Fibroblast of skin of right quadriceps (primary cell): Measurements from ENCODE around the gene CLIP2.
"Not testable (repeated sequence)": the region's sequence is repeated elsewhere in the genome, so short reads cannot be mapped to it uniquely, and the experiment has no call there.

Source experiments
- DNase-seq: peaks from one replicate; pipeline ENCODE4 v3.0.0-alpha.2; 2013

Gene CLIP2

DNA sequence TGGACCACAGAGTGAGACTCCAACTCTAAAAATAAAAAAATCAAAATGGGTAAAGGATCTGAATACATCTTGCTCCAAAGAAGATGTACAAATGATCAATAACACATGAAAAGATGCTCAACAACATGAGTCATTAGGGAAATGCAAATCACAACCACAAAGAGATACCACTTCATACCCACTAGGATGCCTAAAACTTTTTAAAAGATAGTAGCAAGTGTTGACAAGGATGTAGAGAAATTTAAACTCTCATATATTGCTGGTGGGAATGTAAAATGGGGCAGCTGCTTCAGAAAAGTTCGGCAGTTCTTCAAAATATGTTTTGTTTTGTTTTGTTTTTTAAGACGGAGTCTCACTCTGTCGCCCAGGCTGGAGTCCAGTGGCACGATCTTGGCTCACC is 118.8 kb downstream of the CLIP2 start:
- DNase-seq, result no peak

DNA sequence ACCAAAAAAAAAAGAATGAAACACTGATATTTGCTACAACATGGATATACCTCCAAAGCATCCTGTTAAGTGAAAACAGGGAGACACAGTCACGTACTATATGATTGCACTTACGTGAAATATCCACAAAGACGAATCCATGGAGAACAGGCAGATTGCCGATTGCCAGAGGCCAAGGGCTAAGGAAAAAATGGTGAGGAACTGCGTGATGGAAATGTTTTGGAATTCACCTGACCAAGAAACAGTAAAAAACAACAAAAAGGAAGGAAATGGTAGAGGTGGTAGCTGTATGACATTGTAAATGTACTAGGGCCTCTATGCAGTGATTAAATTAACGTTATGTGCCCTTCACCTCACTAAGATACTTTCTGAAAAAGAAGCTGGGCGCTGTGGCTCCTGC is 120.4 kb downstream of the CLIP2 start:
- DNase-seq, result no peak

DNA sequence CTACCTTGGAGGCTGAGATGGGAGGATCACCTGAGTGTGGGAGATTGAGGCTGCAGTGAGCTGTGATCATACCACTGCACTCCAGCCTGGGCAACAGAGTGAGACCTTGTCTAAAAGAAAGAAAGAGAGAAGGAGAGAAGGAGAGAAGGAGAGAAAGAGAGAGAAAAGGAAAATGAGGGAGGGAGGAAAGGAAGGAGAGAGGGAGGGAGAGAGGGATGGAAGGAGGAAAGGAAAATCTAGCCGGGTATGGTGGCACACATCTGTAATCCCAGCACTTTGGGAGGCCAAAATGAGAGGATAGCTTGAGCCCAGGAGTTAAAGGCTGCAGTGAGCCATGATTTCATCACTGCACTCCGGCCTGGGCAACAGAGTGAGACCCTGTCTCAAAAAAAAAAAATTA is 121.6 kb downstream of the CLIP2 start:
- no peak for DNase-seq

DNA sequence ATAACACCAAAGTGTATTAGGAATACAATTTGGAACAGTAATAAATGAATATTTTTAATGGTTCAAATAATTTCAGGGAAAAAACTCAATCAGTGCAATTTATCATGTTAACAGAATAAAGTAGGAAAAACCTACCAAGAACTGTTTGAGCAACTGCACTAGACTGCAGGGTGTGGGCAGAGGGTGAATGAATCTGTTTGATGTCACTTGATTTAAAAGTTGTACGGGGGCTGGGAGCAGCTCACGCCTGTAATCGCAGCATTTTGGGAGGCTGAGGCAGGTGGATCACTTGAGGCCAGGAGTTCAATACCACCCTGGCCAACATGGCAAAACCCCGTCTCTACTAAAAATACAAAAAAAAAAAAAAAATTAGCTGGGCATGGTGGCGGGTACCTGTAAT is 122.4 kb downstream of the CLIP2 start:
- DNase-seq, result not testable (repeated sequence)

DNA sequence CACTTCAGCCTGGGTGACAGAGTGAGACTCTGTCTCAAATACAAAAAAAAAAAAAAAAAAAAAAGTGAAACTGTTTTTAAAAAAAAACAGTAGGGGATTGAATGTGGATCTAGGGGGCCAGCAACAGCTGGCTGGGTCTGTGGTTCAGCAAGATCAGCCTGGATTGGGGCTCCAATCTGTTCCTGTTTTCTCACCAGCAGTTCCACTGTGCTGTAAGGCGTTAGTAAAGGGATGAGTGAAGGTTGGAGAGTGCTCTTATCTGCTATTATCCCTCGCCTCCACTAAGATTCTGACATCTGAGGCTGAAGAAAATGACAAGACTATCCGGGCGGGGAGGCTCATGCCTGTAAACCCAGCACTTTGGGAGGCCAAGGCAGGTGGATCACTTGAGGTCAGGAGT is 122.8 kb downstream of the CLIP2 start:
- no peak for DNase-seq

DNA sequence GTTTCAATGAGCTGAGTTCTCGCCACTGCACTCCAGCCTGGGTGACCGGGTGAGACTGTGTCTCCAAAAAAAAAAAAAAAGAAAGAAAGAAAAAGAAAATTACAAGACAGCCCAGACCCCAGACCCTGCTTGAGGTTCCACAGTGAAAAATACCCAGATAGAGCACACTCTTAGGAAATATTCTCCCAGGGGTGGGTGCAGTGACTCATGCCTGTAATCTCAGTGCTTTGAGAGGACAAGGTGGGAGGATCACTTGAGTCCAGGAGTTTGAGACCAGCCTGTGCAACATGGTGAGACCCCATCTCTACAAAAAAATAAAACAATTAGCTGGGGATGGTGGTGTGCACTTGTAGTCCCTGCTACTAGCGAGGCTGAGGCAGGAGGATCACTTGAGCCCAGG is 123.4 kb downstream of the CLIP2 start:
- no peak for DNase-seq

DNA sequence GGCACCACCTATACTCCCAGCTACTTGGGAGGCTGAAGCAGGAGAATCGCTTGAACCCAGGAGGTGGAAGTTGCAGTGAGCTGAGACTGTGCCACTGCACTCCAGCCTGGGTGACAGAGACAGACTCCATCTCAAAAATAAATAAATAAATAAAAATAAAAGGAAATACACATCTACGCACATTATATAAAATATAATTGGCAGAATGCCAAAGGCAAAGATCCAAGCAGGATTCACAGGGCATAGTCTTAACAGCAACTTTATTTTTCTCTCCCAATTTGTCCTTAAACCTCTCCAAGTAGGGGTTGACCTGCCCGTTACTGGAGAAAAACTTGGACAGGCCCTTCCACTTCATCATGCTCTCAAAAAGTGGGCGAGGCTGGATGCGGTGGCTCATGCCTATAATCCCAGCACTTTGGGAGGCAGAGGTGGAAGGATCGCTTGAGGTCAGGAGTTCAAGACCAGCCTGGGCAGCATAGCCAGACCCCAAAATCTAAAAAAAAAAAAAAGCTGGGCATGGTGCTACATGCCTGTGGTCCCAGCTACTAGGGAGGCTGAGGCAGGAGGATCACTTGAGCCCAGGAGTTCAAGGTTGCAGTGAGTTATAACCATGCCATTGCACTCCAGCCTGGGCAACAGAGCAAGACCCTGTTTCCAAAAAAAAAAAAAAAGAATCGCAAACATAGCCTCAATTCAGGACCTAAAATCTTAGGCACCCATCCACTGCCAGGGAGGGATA is 125.6 kb downstream of the CLIP2 start:
- not testable (repeated sequence) for DNase-seq

DNA sequence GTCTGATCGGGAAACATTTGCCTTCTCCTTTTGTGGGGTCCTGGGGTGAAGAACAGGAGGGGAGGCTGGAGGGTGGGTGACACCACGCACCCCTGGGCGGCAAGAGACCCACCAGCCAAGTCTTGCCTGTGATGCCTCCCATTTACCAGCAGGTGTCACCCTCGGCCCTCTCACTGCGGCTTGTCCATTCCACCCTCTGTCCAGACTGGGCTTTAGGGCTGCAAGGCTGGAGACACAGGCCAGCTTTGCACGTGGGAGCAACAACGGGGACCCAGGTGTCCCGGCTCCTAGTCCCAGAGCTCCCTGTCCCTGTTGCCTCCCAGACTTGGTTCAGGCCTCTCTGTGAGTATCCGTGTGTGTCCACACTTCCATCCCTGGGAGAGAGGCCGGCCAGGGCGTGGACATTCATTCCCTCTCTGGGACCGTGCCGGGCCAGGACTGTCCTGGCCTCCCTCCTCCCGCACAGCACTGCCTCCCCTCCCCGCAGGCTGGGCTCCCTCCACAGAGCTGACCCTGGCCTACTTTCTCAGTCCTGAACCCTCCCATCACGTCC is 128.3 kb downstream of the CLIP2 start:
- DNase-seq, result peak; percentile 54

DNA sequence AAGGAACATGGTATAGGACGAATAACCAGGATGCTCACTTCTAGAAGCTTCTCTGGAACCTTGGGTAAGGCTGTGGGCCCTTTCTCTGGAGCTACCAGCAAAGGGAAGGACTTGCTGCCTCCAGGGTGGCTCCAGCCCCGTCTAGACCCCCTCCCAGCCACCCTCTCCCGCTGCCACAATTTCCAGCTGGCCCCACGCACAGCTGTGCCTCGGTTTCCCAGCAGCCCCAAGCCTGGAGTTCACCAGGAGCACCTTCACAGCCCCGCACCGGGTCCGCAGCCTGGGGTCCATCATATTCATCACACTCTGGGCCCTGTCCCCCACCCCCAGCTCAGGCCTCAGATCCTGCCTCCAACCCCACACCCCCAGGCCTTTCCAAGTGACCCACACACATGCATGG is 128.9 kb downstream of the CLIP2 start:
- DNase-seq, result no peak

DNA sequence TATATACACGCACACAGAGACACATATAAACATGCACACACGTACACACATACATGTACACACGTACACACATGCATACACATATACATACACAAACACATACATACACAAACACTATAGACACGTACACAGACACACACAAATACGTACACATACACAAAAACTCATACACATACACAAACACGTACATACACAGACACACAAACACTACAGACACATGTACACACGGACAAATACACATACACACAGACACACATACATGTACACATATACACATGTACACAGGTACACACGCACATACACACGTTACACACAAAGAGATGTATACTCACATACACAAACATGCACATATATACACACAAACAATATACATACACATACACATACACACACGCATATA is 129.3 kb downstream of the CLIP2 start:
- DNase-seq, result no peak

DNA sequence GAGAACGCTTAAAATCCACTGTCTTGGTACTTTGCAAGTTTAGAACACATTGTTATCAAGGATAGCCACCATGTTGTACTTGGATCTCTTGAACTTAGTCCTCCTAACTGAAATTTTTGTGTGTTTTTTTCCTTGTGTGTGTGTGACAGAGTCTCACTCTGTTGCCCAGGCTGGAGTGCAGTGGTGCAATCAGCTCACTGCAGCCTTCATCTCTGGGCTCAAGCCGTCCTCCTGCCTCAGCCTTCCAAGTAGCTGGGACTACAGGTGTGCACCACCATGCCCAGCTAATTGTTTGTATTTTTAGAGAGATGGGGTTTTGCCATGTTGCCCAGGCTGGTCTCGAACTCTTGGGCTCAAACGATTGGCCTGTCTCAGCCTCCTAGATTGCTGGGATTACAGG is 130.0 kb downstream of the CLIP2 start:
- not testable (repeated sequence) for DNase-seq

DNA sequence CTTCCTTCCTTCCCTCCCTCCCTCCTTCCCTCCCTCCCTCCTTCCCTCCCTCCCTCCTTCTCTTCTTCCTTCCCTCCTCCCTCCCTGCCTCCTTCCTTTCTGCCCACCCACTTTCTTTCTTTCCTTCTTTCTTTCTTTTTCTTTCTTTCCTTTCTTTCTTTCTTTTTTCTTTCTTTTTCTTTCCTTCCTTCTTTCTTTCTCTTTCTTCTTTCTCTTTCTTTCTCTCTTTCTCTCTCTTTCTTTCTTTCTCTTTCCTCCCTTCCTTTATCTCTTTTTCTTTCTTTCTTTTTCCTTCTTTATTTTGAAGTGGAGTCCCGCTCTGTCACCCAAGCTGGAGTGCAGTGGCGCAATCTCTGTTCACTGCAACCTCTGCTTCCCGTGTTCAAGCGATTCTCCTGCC is 130.8 kb downstream of the CLIP2 start:
- no peak for DNase-seq

DNA sequence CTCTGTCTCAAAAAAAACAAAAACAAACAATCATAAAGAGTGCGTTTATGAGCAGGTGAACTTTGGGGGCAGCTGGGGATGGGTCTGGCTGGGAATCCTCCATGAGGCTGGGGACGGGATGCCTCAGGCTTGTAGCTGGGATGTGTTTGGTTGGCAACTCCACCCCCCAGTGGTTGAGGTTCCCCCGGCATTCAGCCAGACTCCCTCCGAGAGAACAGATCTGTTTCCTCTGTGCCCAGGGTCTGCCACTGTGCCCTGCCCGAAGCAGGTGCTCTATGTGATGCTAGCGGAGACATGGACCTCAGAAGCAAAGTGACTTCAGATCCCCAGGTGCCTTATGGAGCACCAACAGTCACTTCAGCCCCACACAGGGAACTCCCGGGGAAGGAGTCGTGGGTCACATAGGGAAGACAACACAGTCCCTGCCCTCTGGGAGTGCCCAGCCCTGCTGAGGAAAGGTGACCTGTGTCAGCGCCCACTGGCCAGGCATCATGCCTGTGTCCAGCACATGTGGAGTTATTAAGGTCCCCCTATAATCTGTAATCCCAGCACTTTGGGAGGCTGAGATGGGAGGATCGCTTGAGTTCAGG is 135.2 kb downstream of the CLIP2 start:
- no peak for DNase-seq

DNA sequence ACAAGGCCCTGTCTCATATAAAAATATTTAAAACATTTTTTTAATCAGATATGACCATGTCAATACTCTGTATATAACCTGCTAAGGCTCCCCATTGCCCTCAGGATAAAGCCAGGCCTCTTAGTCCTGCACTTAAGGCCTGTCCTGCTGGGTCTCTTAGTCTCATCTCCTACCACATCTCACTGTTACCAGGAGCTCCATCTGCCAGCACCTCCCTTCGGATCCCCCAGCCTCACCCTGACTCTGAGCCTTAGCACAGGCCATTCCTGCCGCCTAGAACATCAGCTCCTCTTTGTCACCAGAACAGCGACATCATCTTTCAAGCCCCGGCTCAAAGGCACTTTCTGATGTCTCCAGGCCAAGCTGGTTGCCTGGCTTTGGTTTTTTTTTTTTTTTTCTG is 138.8 kb downstream of the CLIP2 start:
- no peak for DNase-seq

DNA sequence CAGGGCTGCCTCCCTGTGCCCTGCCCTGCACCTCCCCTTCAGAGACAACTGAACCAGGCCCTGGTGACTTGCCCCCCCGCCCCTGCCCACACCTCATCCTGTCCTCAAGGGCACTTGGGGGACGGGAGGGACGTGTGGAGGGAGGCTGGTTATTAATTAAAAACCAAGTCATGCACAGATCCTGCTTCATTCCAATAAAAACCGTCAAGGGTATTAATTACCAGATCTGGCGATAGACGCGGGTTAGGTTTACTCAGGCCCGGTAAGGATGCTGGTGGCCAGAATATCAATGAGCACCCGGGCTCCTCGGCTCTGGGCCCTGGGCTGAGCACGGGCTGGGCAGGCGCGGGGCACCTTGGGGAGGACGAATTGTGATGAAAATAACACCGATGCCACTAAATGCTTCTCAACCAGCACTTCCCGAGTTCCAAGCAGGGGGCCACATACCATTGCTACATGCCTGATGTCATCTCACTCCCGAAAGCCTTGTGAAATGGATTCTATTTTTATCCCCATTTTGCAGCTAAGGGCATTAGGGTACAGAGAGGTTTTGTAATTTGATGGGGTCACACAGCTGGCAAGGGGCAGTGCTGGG is 140.0 kb downstream of the CLIP2 start:
- DNase-seq, result peak; percentile 84

DNA sequence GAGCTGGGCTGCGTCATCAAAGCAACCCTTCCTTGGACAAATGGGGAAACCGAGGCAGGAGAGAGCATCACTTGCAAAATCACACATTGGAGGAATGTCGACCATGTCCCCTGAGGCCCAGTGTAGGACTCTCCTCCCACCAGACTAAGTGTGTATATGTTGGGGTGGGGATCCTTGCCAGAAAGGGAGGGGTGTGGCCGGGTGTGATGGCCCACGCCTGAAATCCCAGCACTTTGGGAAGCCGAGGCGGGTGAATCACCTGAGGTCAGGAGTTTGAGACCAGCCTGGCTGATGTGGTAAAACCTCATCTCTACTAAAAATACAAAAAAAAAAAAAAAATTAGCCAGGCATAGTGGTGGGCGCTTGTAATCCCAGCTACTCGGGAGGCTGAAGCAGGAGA is 141.2 kb downstream of the CLIP2 start:
- not testable (repeated sequence) for DNase-seq

DNA sequence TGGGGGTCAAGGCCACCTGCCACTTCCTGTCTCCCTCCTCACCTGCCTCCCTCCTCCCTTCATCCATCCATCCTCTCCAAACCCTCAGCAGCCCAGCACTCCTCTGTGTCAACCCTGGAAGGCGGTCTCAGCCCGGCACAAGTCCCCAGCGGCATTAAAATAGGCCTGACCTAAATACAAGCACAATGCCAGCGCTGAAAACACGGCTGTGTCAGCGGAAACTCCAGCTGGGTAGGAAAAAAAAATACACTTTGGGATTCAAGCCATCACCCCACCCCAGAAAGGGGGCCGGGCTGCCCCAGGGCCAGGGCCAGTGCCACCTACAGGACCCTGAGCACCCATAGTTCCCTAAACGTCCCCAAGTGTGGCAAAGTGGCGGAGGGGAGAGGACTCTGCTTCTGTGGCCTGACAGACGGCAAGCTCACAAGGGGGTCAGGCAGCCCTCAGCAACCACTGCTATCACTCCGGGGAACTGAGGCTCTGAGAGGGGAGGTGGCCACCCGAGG is 141.8 kb downstream of the CLIP2 start:
- DNase-seq, result no peak

DNA sequence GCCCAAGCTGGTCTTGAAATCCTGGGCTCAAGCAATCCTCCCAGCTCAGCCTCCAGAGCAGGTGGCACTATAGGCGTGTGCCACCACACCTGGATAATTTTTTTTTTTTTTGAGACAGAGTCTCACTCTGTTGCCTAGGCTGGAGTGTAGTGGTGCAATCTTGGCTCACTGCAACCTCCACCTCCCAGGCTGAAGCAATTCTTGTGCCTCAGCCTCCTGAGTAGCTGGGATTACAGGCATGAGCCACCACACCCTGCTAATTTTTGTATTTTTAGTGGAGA is 148.0 kb downstream of the CLIP2 start:
- not testable (repeated sequence) for DNase-seq

DNA sequence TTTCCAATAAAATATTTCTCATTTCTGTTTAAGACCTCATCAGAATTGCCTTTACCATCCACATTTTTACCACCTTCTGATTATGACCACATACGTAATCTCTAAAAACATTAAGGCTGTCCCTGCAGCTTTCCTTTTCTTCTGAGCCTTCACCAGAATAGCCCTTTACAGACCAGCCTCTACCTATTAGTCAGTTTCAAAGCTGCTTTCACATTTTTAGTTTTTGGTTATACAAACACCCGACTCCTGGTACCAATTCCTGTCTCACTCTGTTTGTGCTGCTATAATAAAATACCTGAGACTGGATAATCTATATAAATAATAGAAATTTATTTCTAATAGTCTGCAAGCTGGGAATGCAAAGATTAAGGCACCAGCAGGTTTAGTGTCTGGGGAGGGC is 149.1 kb downstream of the CLIP2 start:
- no peak for DNase-seq

DNA sequence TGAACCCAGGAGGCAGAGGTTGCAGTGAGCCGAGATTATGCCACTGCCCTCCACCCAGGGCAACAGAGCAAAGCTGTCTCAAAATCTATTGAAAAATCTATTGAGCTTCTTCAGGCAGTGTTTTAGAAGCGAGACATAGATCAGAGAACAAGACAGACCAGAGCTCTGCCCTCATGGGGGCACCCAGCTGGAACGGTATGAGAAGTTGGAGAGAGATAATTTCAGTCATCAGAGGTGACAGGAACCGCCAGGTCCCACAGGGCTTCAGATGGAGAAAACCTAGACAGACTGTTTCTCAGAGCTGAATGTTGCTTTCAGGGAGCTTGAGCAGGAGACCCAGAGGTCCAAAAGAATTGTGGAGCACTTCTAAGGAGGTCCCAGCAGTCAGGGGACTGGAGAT is 150.3 kb downstream of the CLIP2 start:
- no peak for DNase-seq

DNA sequence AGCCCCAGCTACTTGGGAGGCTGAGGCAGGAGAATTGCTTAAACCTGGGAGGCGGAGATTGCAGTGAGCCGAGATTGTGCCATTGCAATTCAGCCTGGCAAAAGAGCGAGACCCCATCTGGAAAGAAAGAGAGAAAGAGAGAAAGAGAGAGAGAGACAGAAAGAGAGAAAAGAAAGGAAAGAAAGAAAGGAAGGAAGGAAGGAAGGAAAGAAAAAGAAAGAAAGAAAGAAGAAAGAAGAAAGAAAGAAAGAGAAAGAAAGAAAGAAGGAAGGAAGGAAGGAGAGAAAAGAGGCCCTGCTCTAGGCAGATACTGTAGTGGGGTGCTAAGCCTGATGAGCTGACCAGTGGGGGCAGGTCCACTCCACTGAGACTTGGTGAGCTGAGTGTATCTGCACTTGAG is 150.9 kb downstream of the CLIP2 start:
- DNase-seq, result not testable (repeated sequence)

DNA sequence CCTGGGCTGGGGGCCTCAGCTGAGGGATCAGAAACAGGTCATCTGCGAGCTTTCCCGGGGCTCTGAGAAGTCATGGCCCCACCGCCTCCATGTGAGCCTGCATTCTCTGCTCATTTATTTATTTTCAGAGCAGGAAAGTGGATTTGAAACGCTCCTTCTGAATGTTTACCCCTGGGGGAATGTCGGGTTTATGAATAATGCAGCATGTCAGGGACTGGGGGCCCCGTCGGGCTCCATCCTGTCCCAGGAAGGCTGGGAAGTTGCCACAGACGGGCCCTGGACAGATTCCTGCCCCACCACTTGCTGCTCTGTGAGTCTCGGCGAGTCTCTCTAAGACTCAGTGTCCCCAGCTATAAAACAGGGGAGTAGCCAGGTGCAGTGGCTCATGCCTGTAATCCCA is 152.6 kb downstream of the CLIP2 start:
- DNase-seq, result no peak

DNA sequence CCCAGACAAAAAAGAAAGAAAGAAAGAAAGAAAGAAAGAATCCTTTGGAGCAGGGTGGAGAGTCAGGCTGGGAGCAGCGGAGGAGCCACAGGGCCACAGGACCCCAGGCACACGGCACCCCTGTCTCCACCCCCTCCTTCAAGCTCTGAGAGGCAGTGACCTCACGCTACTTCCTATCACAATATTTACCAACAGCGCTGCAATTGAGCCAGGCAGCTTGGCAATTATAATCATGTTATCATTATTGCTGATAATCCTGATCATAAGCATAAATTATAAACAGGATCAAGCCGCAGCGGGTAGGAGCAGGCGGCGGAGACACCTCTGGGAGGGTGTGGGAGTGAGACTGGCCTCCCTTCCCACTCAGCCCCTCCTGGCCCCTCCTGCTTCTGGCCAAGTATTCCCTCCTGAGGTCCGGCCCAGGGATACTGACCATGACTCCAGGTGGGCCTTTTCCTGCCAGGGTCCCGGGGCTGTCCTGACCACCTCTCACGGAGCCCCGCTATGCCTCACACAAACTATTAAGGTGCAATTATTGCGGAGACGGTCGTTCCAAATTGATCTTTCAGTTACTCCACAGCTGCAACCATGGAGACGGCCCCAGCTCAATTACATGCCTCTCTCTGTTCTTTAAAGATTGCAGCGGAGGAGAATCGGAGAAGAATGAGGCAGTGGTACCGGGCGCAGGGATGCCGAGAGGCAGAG is 154.5 kb downstream of the CLIP2 start:
- DNase-seq, result no peak

DNA sequence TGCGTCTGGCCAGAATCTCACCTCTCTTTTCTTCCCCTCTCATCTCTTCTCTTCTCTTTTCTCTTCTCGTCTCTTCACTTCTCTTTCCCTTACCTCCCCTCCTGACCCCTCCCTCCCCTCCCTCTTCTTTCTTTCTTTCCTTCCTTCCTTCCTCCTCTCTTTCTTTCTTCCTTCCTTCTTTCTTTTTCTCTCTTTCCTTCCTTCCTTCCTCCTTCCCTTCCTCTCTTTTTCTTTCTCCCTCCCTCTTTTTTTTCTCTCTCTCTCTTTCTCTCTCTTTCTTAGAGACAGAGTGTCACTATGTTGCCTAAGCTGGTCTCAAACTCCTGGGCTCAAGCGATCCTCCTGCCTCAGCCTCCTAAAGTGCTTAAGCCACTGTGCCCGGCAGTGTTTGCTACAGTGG is 159.9 kb downstream of the CLIP2 start:
- DNase-seq, result no peak
